ENCODE data around the gene SLX4.

SLX4 gene

DNA sequence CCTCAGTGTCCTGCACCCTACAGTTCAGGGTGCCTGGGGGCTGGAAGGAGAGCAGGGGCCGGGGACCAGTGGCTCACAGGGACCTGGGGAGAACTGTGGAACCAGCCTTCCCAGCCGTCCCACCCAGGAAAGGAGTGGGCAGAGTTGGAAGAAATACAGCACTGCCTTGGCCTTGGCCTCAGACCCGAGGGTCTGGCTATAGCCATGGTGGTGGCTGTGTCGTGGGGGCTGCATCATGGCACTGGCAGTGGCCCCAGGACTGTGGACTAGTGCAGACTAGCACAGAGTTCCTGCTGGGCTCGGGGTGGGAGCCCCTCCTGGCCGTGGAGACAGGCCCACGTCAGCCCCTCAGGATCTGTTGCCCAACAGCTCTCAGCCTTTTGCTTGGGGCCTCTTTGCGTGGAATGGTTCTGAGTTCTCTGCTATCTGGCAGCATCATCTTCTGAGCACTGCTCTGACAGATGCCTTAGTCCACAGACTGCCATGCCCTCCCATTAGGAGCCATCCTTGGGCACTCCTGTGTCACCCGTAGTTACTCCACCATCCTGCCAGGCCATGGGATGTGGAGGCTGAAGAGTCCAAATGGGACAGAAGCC is 30.5 kb upstream of the SLX4 start:
- no peaks in the 10 kb centered on the region for H3K9me3 ChIP-seq (ENCODE audit: control insufficient read depth in 2 of 2, low read length in 2 of 2)
- no peaks in the 10 kb centered on the region for H3K27me3 ChIP-seq (ENCODE audit: control insufficient read depth in 2 of 2, insufficient read depth in 2 of 2, low read length in 2 of 2)
- H3K4me1 ChIP-seq (ENCODE audit: control insufficient read depth in 2 of 2, insufficient read depth in 2 of 2, low read length in 2 of 2): peaks cover 28 to 41% of the 10 kb centered on the region in 2 donors
- no peak overlapping the region for H3K9ac ChIP-seq (ENCODE audit: low read depth in 1 of 2, low read length in 2 of 2)
- no peak overlapping the region for H3K4me3 ChIP-seq (ENCODE audit: low read length in 2 of 2)
- H3K27ac ChIP-seq (ENCODE audit: low read depth in 2 of 2, low read length in 2 of 2): no peak overlapping the region
- H3K36me3 ChIP-seq (ENCODE audit: control insufficient read depth in 2 of 2, insufficient read depth in 2 of 2, low read length in 2 of 2): peaks cover 0 to 8% of the 10 kb centered on the region in 2 donors

DNA sequence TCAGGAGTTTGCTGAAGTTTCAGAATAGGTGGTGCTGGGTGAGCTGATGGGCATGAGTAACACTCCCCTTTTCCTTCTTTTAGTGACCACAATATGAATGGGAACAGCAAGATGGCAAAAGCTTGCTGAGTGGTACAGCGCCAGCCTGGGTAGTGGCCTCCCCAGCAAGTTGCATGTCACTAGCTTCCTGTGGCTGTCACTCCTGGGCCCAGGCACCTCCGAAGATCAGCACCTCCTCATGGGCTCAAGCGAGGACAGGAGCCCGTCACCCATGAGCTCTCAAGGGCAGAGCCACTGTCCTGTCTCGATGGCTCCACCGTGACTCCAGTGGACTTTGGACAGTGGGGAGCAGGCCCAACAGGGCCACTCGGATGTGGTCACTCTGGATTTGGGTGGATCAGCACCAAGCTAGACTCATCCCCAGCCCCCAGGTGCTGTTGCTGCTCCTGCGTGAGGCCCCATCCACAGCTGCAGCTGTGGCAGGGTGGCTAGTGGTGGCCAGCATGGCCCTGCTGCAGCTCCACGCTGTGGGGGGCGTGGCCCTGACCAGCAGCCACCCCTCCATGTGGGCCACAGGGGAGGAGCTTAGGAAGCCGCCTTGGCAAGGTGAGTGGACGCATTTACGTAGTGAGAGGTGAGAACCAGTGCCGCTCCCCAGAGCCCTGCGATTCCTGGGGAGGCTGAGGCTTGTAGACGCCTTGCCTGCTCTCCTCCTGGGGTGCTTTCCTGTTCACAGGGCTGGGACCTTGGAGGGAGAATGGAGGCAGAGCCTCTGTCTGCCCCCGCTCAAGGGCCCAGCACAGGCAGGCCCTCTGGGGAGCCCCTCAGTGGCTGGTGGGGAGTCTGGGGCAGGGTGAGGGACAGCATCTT is 29.5 kb upstream of the SLX4 start:
- Histone ChIP-seq H3K4me3 (ENCODE audit: low read length in 2 of 2) (no peak overlapping the region), H3K9ac (ENCODE audit: low read depth in 1 of 2, low read length in 2 of 2) (no peak overlapping the region), H3K36me3 (ENCODE audit: control insufficient read depth in 2 of 2, insufficient read depth in 2 of 2, low read length in 2 of 2) (peaks cover 0 to 8% of the 10 kb centered on the region in 2 donors), H3K27me3 (ENCODE audit: control insufficient read depth in 2 of 2, insufficient read depth in 2 of 2, low read length in 2 of 2) (no peaks in the 10 kb centered on the region), H3K9me3 (ENCODE audit: control insufficient read depth in 2 of 2, low read length in 2 of 2) (no peaks in the 10 kb centered on the region), H3K4me1 (ENCODE audit: control insufficient read depth in 2 of 2, insufficient read depth in 2 of 2, low read length in 2 of 2) (peaks cover 21 to 32% of the 10 kb centered on the region in 2 donors), H3K27ac (ENCODE audit: low read depth in 2 of 2, low read length in 2 of 2) (no peak overlapping the region)

DNA sequence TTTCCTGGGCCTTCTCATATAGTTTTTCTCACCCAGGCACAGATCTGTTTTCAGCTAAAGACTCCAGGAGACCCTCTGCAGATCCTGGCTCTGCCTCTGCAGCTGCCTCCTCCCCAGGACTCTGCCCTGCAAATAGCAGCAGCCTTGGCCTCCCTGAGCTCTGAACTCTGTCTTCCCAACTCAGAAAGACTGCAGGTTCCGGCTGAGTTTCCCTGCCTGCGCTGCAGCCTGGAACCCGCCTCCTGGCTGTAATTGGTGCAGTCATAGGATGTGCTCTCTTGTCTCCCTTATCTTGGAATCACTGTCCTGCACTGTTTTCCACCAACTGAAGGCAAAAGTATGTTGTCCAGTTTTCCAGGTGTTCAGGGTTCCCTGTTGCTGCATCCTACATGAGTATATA is 28.8 kb upstream of the SLX4 start:
- Histone ChIP-seq H3K4me3 (ENCODE audit: low read length in 2 of 2) (no peak overlapping the region), H3K36me3 (ENCODE audit: control insufficient read depth in 2 of 2, insufficient read depth in 2 of 2, low read length in 2 of 2) (peaks cover 0 to 8% of the 10 kb centered on the region in 2 donors), H3K4me1 (ENCODE audit: control insufficient read depth in 2 of 2, insufficient read depth in 2 of 2, low read length in 2 of 2) (peaks cover 16 to 25% of the 10 kb centered on the region in 2 donors), H3K27ac (ENCODE audit: low read depth in 2 of 2, low read length in 2 of 2) (no peak overlapping the region), H3K9ac (ENCODE audit: low read depth in 1 of 2, low read length in 2 of 2) (no peak overlapping the region), H3K27me3 (ENCODE audit: control insufficient read depth in 2 of 2, insufficient read depth in 2 of 2, low read length in 2 of 2) (no peaks in the 10 kb centered on the region), H3K9me3 (ENCODE audit: control insufficient read depth in 2 of 2, low read length in 2 of 2) (no peaks in the 10 kb centered on the region)

DNA sequence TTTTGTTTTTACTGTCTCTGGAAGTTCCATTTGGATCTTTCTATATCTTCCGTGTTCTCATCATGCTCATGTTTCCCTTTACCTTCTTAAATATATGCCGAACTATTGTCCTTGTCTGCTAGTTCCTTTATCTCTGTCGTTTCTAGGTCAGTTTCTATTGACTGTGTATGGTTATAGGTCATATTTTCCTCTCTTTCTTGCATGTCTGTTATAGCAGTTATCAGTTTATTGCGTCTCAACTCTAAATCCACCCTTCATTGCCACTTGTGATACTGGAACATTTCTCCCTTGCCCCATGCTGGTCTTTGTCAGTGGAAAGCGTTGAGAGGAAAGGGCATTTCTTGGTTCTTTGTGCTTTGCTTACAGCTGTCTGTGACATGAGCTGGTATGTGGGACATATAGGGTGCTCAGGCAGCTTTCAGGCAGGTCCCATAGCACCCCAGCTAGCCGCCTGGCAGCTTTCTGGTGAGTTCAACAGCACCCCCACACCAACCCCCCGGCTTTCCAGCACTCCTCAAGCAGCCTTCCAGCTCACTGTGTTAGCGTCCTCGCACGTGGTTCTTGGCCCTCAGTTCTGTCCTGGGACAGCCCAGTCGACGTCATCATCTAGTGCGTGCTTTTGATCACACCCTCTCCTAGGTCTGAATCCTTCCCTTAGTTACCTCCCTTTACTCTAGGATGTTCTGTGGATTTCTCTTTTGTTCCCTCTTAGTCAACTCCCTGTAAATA is 27.7 kb upstream of the SLX4 start:
- H3K27ac ChIP-seq (ENCODE audit: low read depth in 2 of 2, low read length in 2 of 2): no peak overlapping the region

DNA sequence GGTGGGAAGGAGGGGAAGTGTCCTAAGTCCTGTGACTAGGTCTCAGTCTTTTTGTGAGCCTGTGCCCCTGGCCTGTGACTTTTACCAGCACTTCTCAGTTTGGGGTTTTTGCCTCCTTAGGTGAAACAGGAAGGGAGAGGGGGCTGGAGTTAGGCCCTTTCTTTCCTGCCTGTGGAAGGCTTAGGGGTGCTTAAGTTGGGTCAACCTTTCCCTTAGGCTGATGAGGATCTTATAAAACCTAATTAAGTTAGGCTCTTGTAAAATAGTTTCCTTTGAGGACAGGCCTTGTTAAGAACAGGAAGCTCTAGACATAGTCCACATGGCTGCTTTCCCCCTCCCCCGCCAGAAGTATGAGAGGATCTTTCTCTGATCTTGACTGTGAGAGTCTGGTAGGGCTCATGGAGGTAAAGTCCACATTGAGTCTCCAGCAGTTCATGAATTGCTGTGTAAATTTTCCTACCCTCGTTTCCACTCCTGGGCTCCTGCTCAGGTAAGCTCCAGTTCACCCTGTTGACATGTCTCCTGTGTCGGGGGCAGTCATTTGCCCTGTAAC is 26.0 kb upstream of the SLX4 start:
- H3K27ac ChIP-seq (ENCODE audit: low read depth in 2 of 2, low read length in 2 of 2): peak overlapping the region; percentile 52 to 58
- peak overlapping the region in 1 of 2 donors; percentile 45 for H3K9ac ChIP-seq (ENCODE audit: low read depth in 1 of 2, low read length in 2 of 2)
- peaks cover 0 to 7% of the 10 kb centered on the region in 2 donors for H3K36me3 ChIP-seq (ENCODE audit: control insufficient read depth in 2 of 2, insufficient read depth in 2 of 2, low read length in 2 of 2)
- H3K4me3 ChIP-seq (ENCODE audit: low read length in 2 of 2): no peak overlapping the region
- no peaks in the 10 kb centered on the region for H3K9me3 ChIP-seq (ENCODE audit: control insufficient read depth in 2 of 2, low read length in 2 of 2)
- H3K4me1 ChIP-seq (ENCODE audit: control insufficient read depth in 2 of 2, insufficient read depth in 2 of 2, low read length in 2 of 2): peaks cover 11 to 19% of the 10 kb centered on the region in 2 donors
- no peaks in the 10 kb centered on the region for H3K27me3 ChIP-seq (ENCODE audit: control insufficient read depth in 2 of 2, insufficient read depth in 2 of 2, low read length in 2 of 2)

More for the DNA sequence above, 27.7 kb upstream of the SLX4 start:
- Histone ChIP-seq H3K9me3 (ENCODE audit: control insufficient read depth in 2 of 2, low read length in 2 of 2) (no peaks in the 10 kb centered on the region), H3K9ac (ENCODE audit: low read depth in 1 of 2, low read length in 2 of 2) (no peak overlapping the region), H3K4me3 (ENCODE audit: low read length in 2 of 2) (no peak overlapping the region), H3K36me3 (ENCODE audit: control insufficient read depth in 2 of 2, insufficient read depth in 2 of 2, low read length in 2 of 2) (peaks cover 0 to 8% of the 10 kb centered on the region in 2 donors), H3K4me1 (ENCODE audit: control insufficient read depth in 2 of 2, insufficient read depth in 2 of 2, low read length in 2 of 2) (peaks cover 16 to 23% of the 10 kb centered on the region in 2 donors), H3K27me3 (ENCODE audit: control insufficient read depth in 2 of 2, insufficient read depth in 2 of 2, low read length in 2 of 2) (no peaks in the 10 kb centered on the region)

DNA sequence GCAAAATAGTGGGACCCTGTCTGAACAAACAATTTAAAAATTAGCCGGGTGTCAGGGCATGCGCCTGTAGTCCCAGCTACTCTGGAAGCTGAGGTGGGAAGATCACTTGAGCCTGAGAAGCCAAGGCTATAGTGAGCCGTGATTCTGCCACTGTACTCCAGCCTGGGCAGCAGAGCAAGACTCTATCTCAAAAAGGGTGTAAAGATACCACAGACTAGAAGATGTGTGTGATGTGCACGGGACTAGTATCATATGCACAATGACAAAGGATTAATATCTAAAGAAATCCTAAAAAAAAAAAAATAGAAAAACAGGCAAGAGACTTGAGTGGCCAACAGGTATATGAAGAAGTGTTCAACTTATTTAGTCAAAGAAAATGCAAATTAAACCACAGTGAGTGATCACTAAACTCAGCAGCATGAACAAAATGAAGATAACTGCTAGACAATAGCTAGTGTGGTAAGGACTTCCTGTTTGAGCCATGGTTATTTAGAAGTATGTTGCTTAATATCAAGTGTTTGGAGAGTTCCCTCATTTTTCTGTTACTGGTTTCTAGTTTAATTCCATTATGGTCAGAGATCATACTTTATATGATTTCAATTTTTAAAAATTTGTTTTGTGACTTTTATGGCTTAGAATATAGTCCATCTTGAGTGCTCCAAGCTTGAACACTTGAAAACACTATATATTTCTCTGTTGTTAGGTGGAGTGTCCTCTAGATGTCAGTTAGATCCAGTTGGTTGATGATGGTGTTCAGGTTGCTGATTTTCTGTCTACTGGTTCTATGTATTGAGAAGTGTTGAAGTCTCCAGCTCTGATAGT is 14.7 kb upstream of the SLX4 start:
- Histone ChIP-seq H3K9me3 (ENCODE audit: control insufficient read depth in 2 of 2, low read length in 2 of 2) (no peaks in the 10 kb centered on the region), H3K27me3 (ENCODE audit: control insufficient read depth in 2 of 2, insufficient read depth in 2 of 2, low read length in 2 of 2) (no peaks in the 10 kb centered on the region), H3K4me1 (ENCODE audit: control insufficient read depth in 2 of 2, insufficient read depth in 2 of 2, low read length in 2 of 2) (no peaks in the 10 kb centered on the region), H3K27ac (ENCODE audit: low read depth in 2 of 2, low read length in 2 of 2) (no peak overlapping the region), H3K9ac (ENCODE audit: low read depth in 1 of 2, low read length in 2 of 2) (no peak overlapping the region), H3K4me3 (ENCODE audit: low read length in 2 of 2) (no peak overlapping the region), H3K36me3 (ENCODE audit: control insufficient read depth in 2 of 2, insufficient read depth in 2 of 2, low read length in 2 of 2) (no peaks in the 10 kb centered on the region)

DNA sequence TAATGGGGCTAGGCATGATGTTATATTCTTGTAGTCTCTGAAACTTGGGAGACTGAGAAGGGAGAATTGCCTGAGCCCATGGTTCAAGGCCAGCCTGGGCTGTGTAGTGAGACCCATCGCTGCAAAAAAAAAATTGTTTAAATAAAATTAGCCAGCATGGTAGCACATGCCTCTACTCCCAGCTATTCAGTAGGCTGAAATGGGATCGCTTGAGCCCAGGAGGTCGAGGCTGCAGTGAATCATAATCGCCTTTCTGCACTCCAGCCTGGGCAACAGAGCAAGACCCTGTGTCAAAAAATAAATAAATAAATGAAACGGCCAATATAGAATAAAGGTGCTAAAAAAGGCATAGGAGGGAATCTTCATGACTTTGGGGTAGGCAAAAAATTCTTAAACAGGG is 13.9 kb upstream of the SLX4 start:
- no peaks in the 10 kb centered on the region for H3K36me3 ChIP-seq (ENCODE audit: control insufficient read depth in 2 of 2, insufficient read depth in 2 of 2, low read length in 2 of 2)
- H3K27me3 ChIP-seq (ENCODE audit: control insufficient read depth in 2 of 2, insufficient read depth in 2 of 2, low read length in 2 of 2): no peaks in the 10 kb centered on the region
- no peaks in the 10 kb centered on the region for H3K9me3 ChIP-seq (ENCODE audit: control insufficient read depth in 2 of 2, low read length in 2 of 2)
- no peak overlapping the region for H3K4me3 ChIP-seq (ENCODE audit: low read length in 2 of 2)
- H3K9ac ChIP-seq (ENCODE audit: low read depth in 1 of 2, low read length in 2 of 2): no peak overlapping the region
- no peak overlapping the region for H3K27ac ChIP-seq (ENCODE audit: low read depth in 2 of 2, low read length in 2 of 2)
- H3K4me1 ChIP-seq (ENCODE audit: control insufficient read depth in 2 of 2, insufficient read depth in 2 of 2, low read length in 2 of 2): no peaks in the 10 kb centered on the region

DNA sequence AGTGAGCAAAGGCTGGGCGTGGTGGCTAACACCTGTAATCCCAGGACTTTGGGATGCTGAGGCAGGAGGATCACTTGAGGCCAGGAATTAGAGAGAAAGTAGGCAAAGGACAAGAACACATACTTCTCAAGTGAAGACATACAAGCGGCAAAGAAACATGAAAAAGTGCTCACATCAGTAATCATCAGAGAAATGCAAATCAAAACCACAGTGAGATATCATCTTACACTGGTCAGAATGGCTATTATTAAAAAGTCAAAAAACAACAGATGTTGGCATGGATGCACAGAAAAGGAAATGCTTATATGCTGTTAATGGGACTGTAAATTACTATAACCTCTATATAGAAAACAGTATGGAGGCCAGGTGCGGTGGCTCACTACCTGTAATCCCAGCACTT is 12.2 kb upstream of the SLX4 start:
- Histone ChIP-seq H3K36me3 (ENCODE audit: control insufficient read depth in 2 of 2, insufficient read depth in 2 of 2, low read length in 2 of 2) (no peaks in the 10 kb centered on the region), H3K4me3 (ENCODE audit: low read length in 2 of 2) (no peak overlapping the region), H3K27ac (ENCODE audit: low read depth in 2 of 2, low read length in 2 of 2) (no peak overlapping the region), H3K4me1 (ENCODE audit: control insufficient read depth in 2 of 2, insufficient read depth in 2 of 2, low read length in 2 of 2) (no peaks in the 10 kb centered on the region), H3K9me3 (ENCODE audit: control insufficient read depth in 2 of 2, low read length in 2 of 2) (no peaks in the 10 kb centered on the region), H3K27me3 (ENCODE audit: control insufficient read depth in 2 of 2, insufficient read depth in 2 of 2, low read length in 2 of 2) (no peaks in the 10 kb centered on the region), H3K9ac (ENCODE audit: low read depth in 1 of 2, low read length in 2 of 2) (no peak overlapping the region)

DNA sequence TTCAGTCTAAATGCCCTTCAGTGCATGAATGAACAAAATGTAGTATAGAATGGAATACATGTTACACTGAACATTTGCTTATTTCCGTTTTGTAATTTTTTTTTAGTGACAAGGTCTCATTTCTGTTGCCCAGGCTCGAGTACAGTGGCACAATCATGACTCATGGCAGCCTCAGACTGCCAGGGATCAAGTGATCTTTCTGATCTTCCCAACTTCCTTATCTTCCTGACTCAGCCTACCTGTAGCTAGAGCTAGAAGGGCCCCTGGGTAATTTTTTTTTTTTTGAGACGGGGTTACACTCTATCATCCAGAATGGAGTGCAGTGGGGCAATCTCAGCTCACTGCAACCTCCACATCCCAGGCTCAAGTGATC is 7.3 kb upstream of the SLX4 start:
- no peaks in the 10 kb centered on the region for H3K4me1 ChIP-seq (ENCODE audit: control insufficient read depth in 2 of 2, insufficient read depth in 2 of 2, low read length in 2 of 2)
- H3K36me3 ChIP-seq (ENCODE audit: control insufficient read depth in 2 of 2, insufficient read depth in 2 of 2, low read length in 2 of 2): no peaks in the 10 kb centered on the region
- no peaks in the 10 kb centered on the region for H3K27me3 ChIP-seq (ENCODE audit: control insufficient read depth in 2 of 2, insufficient read depth in 2 of 2, low read length in 2 of 2)
- no peaks in the 10 kb centered on the region for H3K9me3 ChIP-seq (ENCODE audit: control insufficient read depth in 2 of 2, low read length in 2 of 2)
- H3K4me3 ChIP-seq (ENCODE audit: low read length in 2 of 2): no peak overlapping the region
- H3K9ac ChIP-seq (ENCODE audit: low read depth in 1 of 2, low read length in 2 of 2): no peak overlapping the region
- H3K27ac ChIP-seq (ENCODE audit: low read depth in 2 of 2, low read length in 2 of 2): no peak overlapping the region

Measured in mucosa of rectum (tissue), 2 donors.